Activated CD4-positive, alpha-beta T cell treated with anti-CD3 and anti-CD28 coated beads for 36 hours (primary cell): Measurements from ENCODE around the gene CTDSPL. TPM values are rescaled to one million over a fixed set of nuclear protein-coding genes. Genes with fewer than 3 reads are reported as not detected.

Source experiments
- ATAC-seq: fragments of 200-7000 bp; cut with Tn5 transposase; one replicate; pipeline ENCODE4 v1.10.0; 2021; ENCODE audit warnings: mild to moderate bottlenecking, moderate library complexity
- CTCF ChIA-PET: fragments of 350-600 bp; sonication (Branson Sonifier 250); formaldehyde crosslinking; loops from one replicate; lab custom pipeline; 2021; ENCODE audit warnings: antibody characterized with exemption; lab: Charles Lee
- POLR2A ChIA-PET: fragments of 350-600 bp; sonication (Branson Sonifier 250); formaldehyde crosslinking; loops from one replicate; lab custom pipeline; 2021; ENCODE audit warnings: antibody characterized with exemption, inconsistent platforms; lab: Charles Lee
- DNase-seq: peaks from one replicate; pipeline ENCODE4 v3.0.0-alpha.2; 2020
- H3K27ac Mint-ChIP-seq: one replicate; pipeline ENCODE4 v1.8.0; 2021; ENCODE audit warnings: mixed read lengths
- H3K27me3 Mint-ChIP-seq: one replicate; pipeline ENCODE4 v1.8.0; 2021; ENCODE audit warnings: mixed read lengths
- H3K36me3 Mint-ChIP-seq: one replicate; pipeline ENCODE4 v1.8.0; 2021; ENCODE audit warnings: low read depth, mixed read lengths
- H3K4me1 Mint-ChIP-seq: one replicate; pipeline ENCODE4 v1.8.0; 2021; ENCODE audit warnings: mixed read lengths
- H3K4me3 Mint-ChIP-seq: one replicate; pipeline ENCODE4 v1.8.0; 2021; ENCODE audit warnings: mild to moderate bottlenecking, moderate library complexity, mixed read lengths
- H3K9me3 Mint-ChIP-seq: one replicate; pipeline ENCODE4 v1.8.0; 2021; ENCODE audit warnings: low read depth, mixed read lengths
- intact Hi-C, 2 experiments: fragments of 100-400 bp; cut with DNase I in 1 of 2; cut with micrococcal nuclease in 1 of 2; formaldehyde crosslinking; loops; one replicate each; pipeline versions ENCODE4 v1.14.2 to v1.15.1; 2022 to 2024; cut with DNase I, micrococcal nuclease
- total RNA-seq, 2 experiments: library from RNA; stranded (reverse); gene quantifications; one replicate each; pipeline ENCODE4 v1.2.3, GENCODE V29; 2021

CTDSPL gene
- total RNA-seq, 2 experiments from 2014 or later: 3.9 to 5.3 TPM

GRCh38 chr3:37997791-37998370 lies 136.2 kb downstream of the CTDSPL start:
- ChIA-PET CTCF (interaction anchor here (1.1 to 3.0 kb wide), 6 partner anchors 9 to 142 kb away, joined by 3 to 18 read pairs (median 6); no protein-coding TSS in a partner anchor), POLR2A (interaction anchor here (1.3 kb wide), 1 partner anchor 25 kb away, joined by 3 read pairs; no protein-coding TSS in a partner anchor)
- no peak for ATAC-seq
- peaks cover 25% of the 10 kb centered on the region for H3K36me3 Mint-ChIP-seq
- H3K27me3 Mint-ChIP-seq: no peaks in the 10 kb centered on the region
- no peaks in the 10 kb centered on the region for H3K9me3 Mint-ChIP-seq
- intact Hi-C loops: loop anchor here in 1 of 2 experiments (1.0 kb wide), 1 partner anchor 24 kb away; no protein-coding TSS in a partner anchor
- peak overlapping the region; percentile 94 for H3K27ac Mint-ChIP-seq
- peaks cover 49% of the 10 kb centered on the region for H3K4me1 Mint-ChIP-seq
- peak overlapping the region; percentile 71 for H3K4me3 Mint-ChIP-seq
- DNase-seq: no peak

GRCh38 chr3:37999836-38000235 lies 138.2 kb downstream of the CTDSPL start:
- ATAC-seq (no peak), DNase-seq (no peak)
- intact Hi-C loops: no loop called here
- Mint-ChIP-seq H3K36me3 (peaks cover 30% of the 10 kb centered on the region), H3K27ac (peak overlapping the region; percentile 26), H3K9me3 (no peaks in the 10 kb centered on the region), H3K4me1 (peaks cover 46% of the 10 kb centered on the region), H3K27me3 (no peaks in the 10 kb centered on the region), H3K4me3 (no peak overlapping the region)
- POLR2A ChIA-PET: no interaction called here
- CTCF ChIA-PET: no interaction called here

- Mint-ChIP-seq H3K4me1 (peaks cover 40% of the 10 kb centered on the region), H3K27me3 (no peaks in the 10 kb centered on the region), H3K27ac (no peak overlapping the region), H3K4me3 (no peak overlapping the region), H3K36me3 (peaks cover 31% of the 10 kb centered on the region), H3K9me3 (no peaks in the 10 kb centered on the region)
- DNase-seq (no peak), ATAC-seq (no peak)
- intact Hi-C loops: no loop called here
- CTCF ChIA-PET: interaction anchor here (1.0 to 1.1 kb wide), 2 partner anchors 11 to 27 kb away, joined by 3 to 4 read pairs; no protein-coding TSS in a partner anchor
- POLR2A ChIA-PET: no interaction called here
Observed at GRCh38 chr3:38000242-38000916, 138.7 kb downstream of the CTDSPL start.

GRCh38 chr3:38000965-38001455 lies 139.3 kb downstream of the CTDSPL start:
- DNase-seq: no peak
- POLR2A ChIA-PET: no interaction called here
- intact Hi-C loops: no loop called here

GRCh38 chr3:38001456-38002081 lies 139.9 kb downstream of the CTDSPL start:
- H3K4me3 Mint-ChIP-seq: no peak overlapping the region
- intact Hi-C loops: no loop called here
- no peak for ATAC-seq
- H3K27ac Mint-ChIP-seq: no peak overlapping the region
- peaks cover 28% of the 10 kb centered on the region for H3K4me1 Mint-ChIP-seq
- POLR2A ChIA-PET: no interaction called here
- H3K9me3 Mint-ChIP-seq: no peaks in the 10 kb centered on the region
- H3K27me3 Mint-ChIP-seq: no peaks in the 10 kb centered on the region
- DNase-seq: no peak
- peaks cover 20% of the 10 kb centered on the region for H3K36me3 Mint-ChIP-seq
- CTCF ChIA-PET: interaction anchor here (0.5 to 1.1 kb wide), 2 partner anchors 28 to 654 kb away, joined by 3 to 4 read pairs; no protein-coding TSS in a partner anchor

More at GRCh38 chr3:38000965-38001455, 139.3 kb downstream of the CTDSPL start:
- Mint-ChIP-seq H3K4me1 (peaks cover 34% of the 10 kb centered on the region), H3K4me3 (no peak overlapping the region), H3K27ac (no peak overlapping the region), H3K9me3 (no peaks in the 10 kb centered on the region), H3K27me3 (no peaks in the 10 kb centered on the region), H3K36me3 (peaks cover 25% of the 10 kb centered on the region)
- ATAC-seq: no peak
- CTCF ChIA-PET: interaction anchor here (1.0 to 1.1 kb wide), 2 partner anchors 10 to 27 kb away, joined by 3 to 4 read pairs; no protein-coding TSS in a partner anchor

GRCh38 chr3:38002291-38002876 lies 140.7 kb downstream of the CTDSPL start:
- Mint-ChIP-seq H3K27ac (peak overlapping the region; percentile 31), H3K27me3 (no peaks in the 10 kb centered on the region), H3K4me1 (peaks cover 24% of the 10 kb centered on the region), H3K4me3 (no peak overlapping the region), H3K36me3 (peaks cover 15% of the 10 kb centered on the region), H3K9me3 (no peaks in the 10 kb centered on the region)
- POLR2A ChIA-PET: no interaction called here
- intact Hi-C loops: no loop called here
- DNase-seq (no peak), ATAC-seq (no peak)
- CTCF ChIA-PET: interaction anchor here (0.5 to 2.0 kb wide), 2 partner anchors 18 to 653 kb away, joined by 3 to 9 read pairs; no protein-coding TSS in a partner anchor

GRCh38 chr3:38002940-38003339 lies 141.3 kb downstream of the CTDSPL start:
- ATAC-seq: no peak

GRCh38 chr3:38003371-38003816 lies 141.7 kb downstream of the CTDSPL start:
- H3K36me3 Mint-ChIP-seq: peaks cover 15% of the 10 kb centered on the region
- ATAC-seq: peak; percentile 31
- peak overlapping the region; percentile 0 for H3K27ac Mint-ChIP-seq
- intact Hi-C loops: loop anchor here in 1 of 2 experiments (1.0 kb wide), 1 partner anchor 29 kb away; no protein-coding TSS in a partner anchor
- peak; percentile 72 for DNase-seq
- H3K4me1 Mint-ChIP-seq: peaks cover 19% of the 10 kb centered on the region
- no peaks in the 10 kb centered on the region for H3K27me3 Mint-ChIP-seq
- ChIA-PET CTCF (interaction anchor here (0.8 to 2.0 kb wide), 5 partner anchors 17 to 503 kb away, joined by 3 to 9 read pairs (median 4); no protein-coding TSS in a partner anchor), POLR2A (no interaction called here)
- H3K4me3 Mint-ChIP-seq: no peak overlapping the region
- H3K9me3 Mint-ChIP-seq: no peaks in the 10 kb centered on the region

More at GRCh38 chr3:38002940-38003339, 141.3 kb downstream of the CTDSPL start:
- intact Hi-C loops: loop anchor here in 1 of 2 experiments (1.0 kb wide), 1 partner anchor 29 kb away; no protein-coding TSS in a partner anchor
- H3K4me1 Mint-ChIP-seq: peaks cover 24% of the 10 kb centered on the region
- peak; percentile 4 for DNase-seq
- peak overlapping the region; percentile 42 for H3K27ac Mint-ChIP-seq
- POLR2A ChIA-PET: no interaction called here
- CTCF ChIA-PET: interaction anchor here (1.5 to 2.0 kb wide), 2 partner anchors 17 to 23 kb away, joined by 4 to 9 read pairs; no protein-coding TSS in a partner anchor
- H3K4me3 Mint-ChIP-seq: no peak overlapping the region
- H3K9me3 Mint-ChIP-seq: no peaks in the 10 kb centered on the region
- peaks cover 15% of the 10 kb centered on the region for H3K36me3 Mint-ChIP-seq
- H3K27me3 Mint-ChIP-seq: no peaks in the 10 kb centered on the region

GRCh38 chr3:38003817-38004414 lies 142.2 kb downstream of the CTDSPL start:
- peaks cover 15% of the 10 kb centered on the region for H3K36me3 Mint-ChIP-seq
- intact Hi-C loops: loop anchor here in 1 of 2 experiments (1.0 kb wide), 1 partner anchor 30 kb away; no protein-coding TSS in a partner anchor
- peaks cover 15% of the 10 kb centered on the region for H3K4me1 Mint-ChIP-seq
- POLR2A ChIA-PET: no interaction called here
- no peaks in the 10 kb centered on the region for H3K9me3 Mint-ChIP-seq
- CTCF ChIA-PET: interaction anchor here (0.8 to 2.0 kb wide), 5 partner anchors 16 to 502 kb away, joined by 3 to 9 read pairs (median 4); no protein-coding TSS in a partner anchor
- DNase-seq: no peak
- no peak for ATAC-seq
- peak overlapping the region; percentile 0 for H3K27ac Mint-ChIP-seq
- no peak overlapping the region for H3K4me3 Mint-ChIP-seq
- H3K27me3 Mint-ChIP-seq: no peaks in the 10 kb centered on the region

- peak; percentile 85 for ATAC-seq
- ChIA-PET POLR2A (interaction anchor here (0.6 kb wide), 1 partner anchor 57 kb away, joined by 3 read pairs; no protein-coding TSS in a partner anchor), CTCF (interaction anchor here (0.8 to 2.0 kb wide), 5 partner anchors 16 to 502 kb away, joined by 3 to 9 read pairs (median 4); no protein-coding TSS in a partner anchor)
- Mint-ChIP-seq H3K9me3 (no peaks in the 10 kb centered on the region), H3K36me3 (peaks cover 14% of the 10 kb centered on the region), H3K27me3 (no peaks in the 10 kb centered on the region), H3K4me3 (no peak overlapping the region), H3K4me1 (peaks cover 9% of the 10 kb centered on the region), H3K27ac (peak overlapping the region; percentile 29)
- DNase-seq: peak; percentile 76
- intact Hi-C loops: no loop called here
Observed at GRCh38 chr3:38004415-38005075, 142.9 kb downstream of the CTDSPL start.
